ENCODE data around the gene UBE3B.

UBE3B gene

GRCh38 chr12:109535231-109535862, 57.9 kb downstream of the UBE3B start:
- DNase-seq, result no peak

- DNase-seq, result no peak
These were observed 58.4 kb downstream of the UBE3B start for GRCh38 chr12:109535863-109536250.

GRCh38 chr12:109537136-109537535, 59.7 kb downstream of the UBE3B start:
- DNase-seq, result no peak

- no peak for DNase-seq
These were observed 60.9 kb downstream of the UBE3B start for GRCh38 chr12:109538191-109538863.

- DNase-seq, result no peak
These were observed 62.1 kb downstream of the UBE3B start for GRCh38 chr12:109539508-109539907.

- DNase-seq, result no peak
These were observed 63.3 kb downstream of the UBE3B start for GRCh38 chr12:109540526-109541412.

- no peak for DNase-seq
These were observed 63.9 kb downstream of the UBE3B start for GRCh38 chr12:109541413-109541726.

- DNase-seq, result no peak
These were observed 64.6 kb downstream of the UBE3B start for GRCh38 chr12:109542014-109542413.

- no peak for DNase-seq
These were observed 65.4 kb downstream of the UBE3B start for GRCh38 chr12:109542876-109543275.

GRCh38 chr12:109544955-109545531, 67.6 kb downstream of the UBE3B start:
- no peak for DNase-seq

GRCh38 chr12:109545826-109546225, 68.4 kb downstream of the UBE3B start:
- no peak for DNase-seq

GRCh38 chr12:109547286-109547685, 69.9 kb downstream of the UBE3B start:
- DNase-seq, result no peak

GRCh38 chr12:109548258-109548657, 70.8 kb downstream of the UBE3B start:
- DNase-seq, result no peak

GRCh38 chr12:109549613-109550270, 72.3 kb downstream of the UBE3B start:
- no peak for DNase-seq

- no peak for DNase-seq
These were observed 72.8 kb downstream of the UBE3B start for GRCh38 chr12:109550281-109550680.

GRCh38 chr12:109551108-109551507, 73.7 kb downstream of the UBE3B start:
- no peak for DNase-seq

- no peak for DNase-seq
These were observed 75.5 kb downstream of the UBE3B start for GRCh38 chr12:109552971-109553370.

- DNase-seq, result no peak
These were observed 76.0 kb downstream of the UBE3B start for GRCh38 chr12:109553483-109553882.

GRCh38 chr12:109553906-109554500, 76.6 kb downstream of the UBE3B start:
- DNase-seq, result no peak

- DNase-seq, result no peak
These were observed 77.3 kb downstream of the UBE3B start for GRCh38 chr12:109554761-109555160.

- DNase-seq, result no peak
These were observed 78.2 kb downstream of the UBE3B start for GRCh38 chr12:109555431-109556315.

- DNase-seq, result no peak
These were observed 79.8 kb downstream of the UBE3B start for GRCh38 chr12:109557200-109557599.

All from NK-92 treated with Interleukin-12 subunit alpha and Interleukin-12 subunit beta, amount 100 ng/mL, for 24 hours (cell line).